ENCODE measurements around the gene ATXN7L1.

DNA sequence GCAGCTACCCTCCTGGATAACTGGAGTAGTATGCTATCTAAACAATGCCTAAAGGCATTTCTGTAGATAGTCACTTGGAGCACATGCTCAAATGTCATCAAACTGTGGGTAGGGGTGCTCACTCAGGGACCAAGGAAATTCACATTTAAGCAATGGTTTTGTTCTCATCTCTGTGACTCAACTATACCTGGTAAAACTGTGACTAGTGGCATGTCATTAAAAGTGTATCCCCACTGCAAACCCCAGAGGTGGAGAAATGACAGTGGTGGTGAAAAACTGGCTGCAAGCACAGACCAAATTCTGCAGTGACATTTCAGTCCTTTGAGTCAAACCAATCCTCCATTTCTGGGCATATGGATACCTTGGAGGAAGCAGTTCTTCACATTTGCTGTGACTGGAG lies 160.9 kb downstream of the ATXN7L1 start:
- no peak for TF ChIP-seq CTCF (IDR thresholded peaks at IDR 0.05)
- TF ChIP-seq EP300 (IDR thresholded peaks at IDR 0.05; ENCODE audit: low read depth) = no peak
- no peak for TF ChIP-seq POLR2A (IDR thresholded peaks at IDR 0.05)
